CD4-positive, alpha-beta memory T cell (primary cell): ENCODE data around the gene PNPLA4. TPM values are rescaled to one million over a fixed set of nuclear protein-coding genes. Genes with fewer than 3 reads are reported as not detected.
A peak's percentile ranks its signal among the peaks of the same experiment; 100 is the strongest.

Experiments
- CTCF ChIA-PET: fragments of 350-600 bp; sonication (Branson Sonifier 250); formaldehyde crosslinking; loops from one replicate; lab custom pipeline; 2021; ENCODE audit warnings: inconsistent platforms; ENCODE audit not compliant: partially characterized antibody; lab: Charles Lee
- POLR2A ChIA-PET: fragments of 350-600 bp; sonication (Branson Sonifier 250); formaldehyde crosslinking; loops from one replicate; lab custom pipeline; 2021; ENCODE audit not compliant: partially characterized antibody; lab: Charles Lee
- DNase-seq, 5 donors: peaks; one replicate each; pipeline versions ENCODE4 v3.0.0 to v3.0.0-alpha.2; 2020 to 2022; ENCODE audit warnings: mixed read lengths in 1 of 5
- H3K27ac ChIP-seq: one replicate; pipeline ENCODE4 v1.7.0; 2013; ENCODE audit warnings: low read depth, low read length
- H3K27me3 ChIP-seq: 2 replicates; pipeline ENCODE4 v1.7.0; 2013; ENCODE audit warnings: mild to moderate bottlenecking, low read length, moderate library complexity; ENCODE audit not compliant: insufficient read depth
- H3K36me3 ChIP-seq: 2 replicates; pipeline ENCODE4 v1.7.0; 2013; ENCODE audit warnings: mild to moderate bottlenecking, low read length, moderate library complexity; ENCODE audit not compliant: insufficient read depth
- H3K4me1 ChIP-seq: 2 replicates; pipeline ENCODE4 v1.7.0; 2013; ENCODE audit warnings: mild to moderate bottlenecking, low read length, moderate library complexity; ENCODE audit not compliant: insufficient read depth
- H3K4me3 ChIP-seq, 2 donors: one replicate each; pipeline ENCODE4 v1.7.0; 2013; ENCODE audit warnings: low read length in 2 of 2, mild to moderate bottlenecking in 1 of 2
- H3K9me3 ChIP-seq, 2 donors: one replicate each; pipeline ENCODE4 v1.7.0; 2013; ENCODE audit warnings: low read length in 2 of 2, control low read depth in 1 of 2; ENCODE audit not compliant: control insufficient read depth in 1 of 2
- H3K27ac Mint-ChIP-seq, 7 donors: one replicate each; pipeline ENCODE4 v1.8.0; 2020 to 2021; ENCODE audit warnings: mixed read lengths in 7 of 7, mild to moderate bottlenecking in 6 of 7, inconsistent platforms in 3 of 7, moderate library complexity in 3 of 7
- H3K27me3 Mint-ChIP-seq, 2 donors: one replicate each; pipeline ENCODE4 v1.8.0; 2020 to 2021; ENCODE audit warnings: mixed read lengths in 2 of 2
- H3K36me3 Mint-ChIP-seq, 2 donors: one replicate each; pipeline ENCODE4 v1.8.0; 2020 to 2021; ENCODE audit warnings: mixed read lengths in 2 of 2, inconsistent platforms in 1 of 2, mild to moderate bottlenecking in 1 of 2
- H3K4me1 Mint-ChIP-seq, 4 donors: one replicate each; pipeline ENCODE4 v1.8.0; 2020 to 2021; ENCODE audit warnings: mixed read lengths in 4 of 4, mild to moderate bottlenecking in 1 of 4
- H3K4me3 Mint-ChIP-seq, 8 donors: one replicate each; pipeline ENCODE4 v1.8.0; 2020 to 2021; ENCODE audit warnings: mixed read lengths in 8 of 8, mild to moderate bottlenecking in 7 of 8, moderate library complexity in 6 of 8, inconsistent platforms in 3 of 8
- H3K9me3 Mint-ChIP-seq, 8 donors: one replicate each; pipeline ENCODE4 v1.8.0; 2020 to 2021; ENCODE audit warnings: mixed read lengths in 8 of 8, mild to moderate bottlenecking in 5 of 8, inconsistent platforms in 3 of 8, moderate library complexity in 1 of 8
- intact Hi-C: fragments of 100-400 bp; cut with micrococcal nuclease; formaldehyde crosslinking; loops from one replicate; pipeline ENCODE4 v1.15.1; 2023
- polyA plus RNA-seq, 2 donors: library from polyadenylated mRNA; unstranded; fragments of 300-500 nt; fragmentation: Illumina TruSeq; gene quantifications; one replicate each; pipeline ENCODE4 v1.2.3, GENCODE V29; 2021
- total RNA-seq, 2 experiments: library from RNA; stranded (reverse); gene quantifications; one replicate each; pipeline ENCODE4 v1.2.3, GENCODE V29; 2021

Gene PNPLA4
- total and polyA plus RNA-seq, 4 experiments from 2014 or later: 5.0 to 25.1 (median 8.8) TPM

DNA sequence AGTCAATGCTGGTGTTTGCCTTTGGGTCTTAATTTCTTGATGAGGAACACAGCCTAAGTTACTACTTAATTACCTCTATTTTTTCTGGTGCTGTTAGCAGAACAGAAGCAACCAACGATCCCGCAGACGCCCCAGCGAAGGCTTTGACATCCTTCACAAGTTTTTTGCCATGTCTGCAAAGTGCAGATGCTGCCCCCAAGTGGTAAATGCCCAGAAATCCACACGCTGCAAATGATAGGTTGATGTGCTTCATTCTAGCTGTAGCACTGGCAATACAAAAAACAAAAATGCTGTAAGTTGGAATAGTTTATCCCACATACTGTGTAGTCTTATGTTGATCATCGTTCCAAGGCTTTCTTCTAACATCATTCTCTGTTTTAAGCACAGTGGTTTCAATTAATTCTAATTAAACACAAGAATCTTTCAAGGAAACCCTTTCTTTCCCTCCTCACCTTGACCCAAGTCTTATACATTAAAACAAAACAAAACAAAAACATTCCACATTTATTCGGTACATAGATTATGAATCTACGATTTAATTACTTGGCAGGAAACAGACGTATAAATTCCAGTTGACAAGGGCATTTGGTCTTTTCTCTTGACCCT is 1.2 kb downstream of the PNPLA4 start:
- no peaks in the 10 kb centered on the region for H3K36me3 ChIP-seq
- CTCF ChIA-PET: interaction anchor here (1.8 kb wide), 1 partner anchor 9 kb away, joined by 4 read pairs; no protein-coding TSS in a partner anchor

GRCh38 chrX:7921750-7922149 is 5.5 kb downstream of the PNPLA4 start:
- no peaks in the 10 kb centered on the region for H3K27me3 ChIP-seq
- ChIA-PET POLR2A (no interaction called here), CTCF (no interaction called here)
- H3K4me3 ChIP-seq: no peak overlapping the region
- H3K4me1 ChIP-seq: peaks cover 9% of the 10 kb centered on the region
- no peaks in the 10 kb centered on the region for H3K36me3 ChIP-seq
- no peak for DNase-seq
- H3K27me3 Mint-ChIP-seq: no peaks in the 10 kb centered on the region
- peaks cover 6 to 14% (median 8%) of the 10 kb centered on the region in 4 donors for H3K4me1 Mint-ChIP-seq
- H3K9me3 ChIP-seq: no peaks in the 10 kb centered on the region
- intact Hi-C loops: loop anchor here (10.0 kb wide), 1 partner anchor 857 kb away; no protein-coding TSS in a partner anchor
- H3K27ac ChIP-seq: no peak overlapping the region
- H3K4me3 Mint-ChIP-seq: no peak overlapping the region
- no peak overlapping the region for H3K27ac Mint-ChIP-seq
- peaks cover 18 to 45% of the 10 kb centered on the region in 2 donors for H3K36me3 Mint-ChIP-seq
- H3K9me3 Mint-ChIP-seq: no peaks in the 10 kb centered on the region

More for the DNA sequence above, 1.2 kb downstream of the PNPLA4 start:
- intact Hi-C loops: loop anchor here (5.0 to 10.0 kb wide), 3 partner anchors 779 to 861 kb away; partner anchors contain the start of genes PUDP and STS
- Mint-ChIP-seq H3K9me3 (peaks cover 0 to 2% (median 0%) of the 10 kb centered on the region in 8 donors), H3K36me3 (peaks cover 13 to 27% of the 10 kb centered on the region in 2 donors), H3K27me3 (peaks cover 2 to 4% of the 10 kb centered on the region in 2 donors), H3K4me3 (peak overlapping the region; percentile 57 to 98 (median 69)), H3K4me1 (peaks cover 11 to 30% (median 14%) of the 10 kb centered on the region in 4 donors), H3K27ac (peak overlapping the region; percentile 18 to 98 (median 86))
- no peaks in the 10 kb centered on the region for H3K27me3 ChIP-seq
- H3K4me1 ChIP-seq: peaks cover 18% of the 10 kb centered on the region
- H3K4me3 ChIP-seq: no peak overlapping the region
- POLR2A ChIA-PET: no interaction called here
- peak; percentile 60 to 74 (median 68) for DNase-seq
- H3K9me3 ChIP-seq: no peaks in the 10 kb centered on the region
- H3K27ac ChIP-seq: no peak overlapping the region

DNA sequence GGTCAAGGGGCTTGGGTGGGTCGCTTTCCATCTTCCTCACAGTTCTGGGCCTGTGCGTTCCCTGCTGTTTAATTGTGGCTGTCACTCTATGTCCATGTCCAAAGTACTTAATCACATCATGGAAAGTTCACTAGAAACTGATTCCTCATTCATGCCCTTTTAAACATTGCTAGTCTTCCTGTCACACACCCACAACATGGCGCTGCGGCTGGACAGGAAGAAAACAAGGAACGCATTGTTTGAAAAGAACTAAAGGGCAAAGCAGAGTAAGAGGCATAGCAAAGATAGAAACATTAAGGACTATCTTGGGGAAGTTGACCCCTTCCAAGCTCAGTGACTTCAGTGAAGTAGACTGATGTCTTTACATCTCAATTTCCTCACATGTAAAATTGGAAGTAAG is 18.4 kb downstream of the PNPLA4 start:
- no peak overlapping the region for H3K27ac ChIP-seq
- Mint-ChIP-seq H3K9me3 (no peaks in the 10 kb centered on the region), H3K36me3 (peaks cover 7 to 54% of the 10 kb centered on the region in 2 donors), H3K4me3 (no peak overlapping the region), H3K4me1 (no peaks in the 10 kb centered on the region), H3K27me3 (no peaks in the 10 kb centered on the region), H3K27ac (no peak overlapping the region)
- no peak overlapping the region for H3K4me3 ChIP-seq
- H3K9me3 ChIP-seq: no peaks in the 10 kb centered on the region
- intact Hi-C loops: no loop called here
- no peaks in the 10 kb centered on the region for H3K36me3 ChIP-seq
- DNase-seq: no peak
- POLR2A ChIA-PET: no interaction called here
- no peaks in the 10 kb centered on the region for H3K4me1 ChIP-seq
- CTCF ChIA-PET: interaction anchor here (1.0 kb wide), 1 partner anchor 19 kb away, joined by 3 read pairs; no protein-coding TSS in a partner anchor
- no peaks in the 10 kb centered on the region for H3K27me3 ChIP-seq

DNA sequence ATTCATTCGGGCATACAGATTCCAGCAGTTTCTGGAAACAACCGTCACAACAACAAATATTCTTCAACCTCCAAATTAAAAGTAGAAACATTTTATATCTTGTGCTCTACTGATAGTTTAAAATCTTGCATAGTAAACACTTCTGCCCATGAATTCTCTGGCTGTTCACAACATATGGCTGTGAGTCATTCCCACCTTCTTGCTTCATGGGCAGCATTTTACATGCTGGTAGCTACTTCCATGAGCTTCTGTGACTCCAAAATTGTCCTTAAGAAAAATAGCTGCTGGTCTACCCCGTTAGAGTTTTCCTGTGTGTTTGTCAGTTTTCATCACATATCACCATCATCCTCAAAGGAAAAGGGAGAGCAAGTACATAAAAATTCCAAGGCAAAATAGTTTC is 22.7 kb downstream of the PNPLA4 start:
- CTCF ChIA-PET: no interaction called here
- Mint-ChIP-seq H3K27ac (no peak overlapping the region), H3K9me3 (no peaks in the 10 kb centered on the region), H3K36me3 (peaks cover 15 to 62% of the 10 kb centered on the region in 2 donors), H3K27me3 (no peaks in the 10 kb centered on the region), H3K4me1 (no peaks in the 10 kb centered on the region), H3K4me3 (no peak overlapping the region)
- Histone ChIP-seq H3K9me3 (no peaks in the 10 kb centered on the region), H3K36me3 (no peaks in the 10 kb centered on the region), H3K27ac (no peak overlapping the region), H3K27me3 (no peaks in the 10 kb centered on the region), H3K4me3 (no peak overlapping the region), H3K4me1 (no peaks in the 10 kb centered on the region)
- intact Hi-C loops: no loop called here
- no peak for DNase-seq
- POLR2A ChIA-PET: no interaction called here

DNA sequence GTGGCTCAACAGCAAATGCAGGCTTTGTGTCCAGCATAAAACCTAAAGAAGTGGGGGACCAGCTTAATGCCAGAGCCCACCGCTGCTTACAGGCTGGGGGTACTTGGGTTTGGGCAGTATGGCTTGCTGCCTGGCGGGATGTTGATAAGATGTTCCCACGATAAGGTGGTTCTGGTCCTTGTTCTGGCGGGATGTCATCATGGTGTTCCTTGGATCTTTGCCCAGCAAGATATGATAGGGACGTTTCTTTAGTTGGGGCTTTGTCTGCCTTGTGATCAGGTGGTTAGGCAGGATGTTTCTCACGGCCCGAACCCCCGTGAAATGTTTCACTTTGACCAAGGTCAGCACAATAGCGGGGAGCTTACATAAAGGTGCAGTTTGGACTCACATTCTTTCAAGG is 35.3 kb downstream of the PNPLA4 start:
- no peak for DNase-seq
- peaks cover 2 to 3% of the 10 kb centered on the region in 2 donors for H3K27me3 Mint-ChIP-seq
- intact Hi-C loops: no loop called here
- Histone ChIP-seq H3K4me1 (no peaks in the 10 kb centered on the region), H3K36me3 (no peaks in the 10 kb centered on the region), H3K4me3 (no peak overlapping the region), H3K9me3 (no peaks in the 10 kb centered on the region), H3K27ac (no peak overlapping the region), H3K27me3 (no peaks in the 10 kb centered on the region)
- no peak overlapping the region for H3K27ac Mint-ChIP-seq
- POLR2A ChIA-PET: no interaction called here
- H3K36me3 Mint-ChIP-seq: peaks cover 1 to 15% of the 10 kb centered on the region in 2 donors
- CTCF ChIA-PET: no interaction called here
- peaks cover 0 to 3% (median 0%) of the 10 kb centered on the region in 8 donors for H3K9me3 Mint-ChIP-seq
- H3K4me3 Mint-ChIP-seq: no peak overlapping the region
- peaks cover 0 to 4% (median 1%) of the 10 kb centered on the region in 4 donors for H3K4me1 Mint-ChIP-seq

DNA sequence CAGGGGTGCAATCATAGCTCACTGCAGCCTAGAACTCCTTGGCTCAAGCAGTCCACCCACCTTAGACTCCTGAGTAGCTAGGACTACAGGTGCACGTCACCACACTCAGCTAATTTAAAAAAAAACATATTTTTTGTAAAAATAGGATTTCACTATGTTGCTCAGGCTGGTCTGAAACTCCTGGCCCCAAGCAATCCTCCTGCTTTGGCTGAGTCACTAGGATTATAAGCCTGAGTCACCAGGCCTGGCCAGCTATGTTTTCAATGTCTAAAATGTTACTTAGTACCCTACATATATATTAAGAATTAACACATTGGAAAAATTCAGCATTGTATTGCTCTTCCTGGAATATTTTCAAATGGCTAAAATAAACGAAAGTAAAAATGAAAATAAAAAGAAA is 37.5 kb downstream of the PNPLA4 start:
- Histone ChIP-seq H3K36me3 (no peaks in the 10 kb centered on the region), H3K9me3 (no peaks in the 10 kb centered on the region), H3K4me1 (no peaks in the 10 kb centered on the region), H3K27me3 (no peaks in the 10 kb centered on the region), H3K4me3 (no peak overlapping the region), H3K27ac (no peak overlapping the region)
- no peak overlapping the region for H3K27ac Mint-ChIP-seq
- H3K36me3 Mint-ChIP-seq: no peaks in the 10 kb centered on the region
- no peak for DNase-seq
- H3K9me3 Mint-ChIP-seq: peaks cover 0 to 3% (median 0%) of the 10 kb centered on the region in 8 donors
- ChIA-PET POLR2A (no interaction called here), CTCF (interaction anchor here (1.2 kb wide), 1 partner anchor 19 kb away, joined by 3 read pairs; no protein-coding TSS in a partner anchor)
- intact Hi-C loops: no loop called here
- peaks cover 0 to 4% (median 1%) of the 10 kb centered on the region in 4 donors for H3K4me1 Mint-ChIP-seq
- H3K27me3 Mint-ChIP-seq: peaks cover 2 to 5% of the 10 kb centered on the region in 2 donors
- H3K4me3 Mint-ChIP-seq: no peak overlapping the region

GRCh38 chrX:7889135-7889534 is 38.1 kb downstream of the PNPLA4 start:
- H3K4me1 ChIP-seq: no peaks in the 10 kb centered on the region
- no peak overlapping the region for H3K4me3 ChIP-seq
- H3K27ac Mint-ChIP-seq: no peak overlapping the region
- peaks cover 0 to 3% (median 0%) of the 10 kb centered on the region in 8 donors for H3K9me3 Mint-ChIP-seq
- no peak overlapping the region for H3K27ac ChIP-seq
- intact Hi-C loops: no loop called here
- ChIA-PET CTCF (interaction anchor here (1.2 kb wide), 1 partner anchor 20 kb away, joined by 3 read pairs; no protein-coding TSS in a partner anchor), POLR2A (no interaction called here)
- peaks cover 2 to 5% of the 10 kb centered on the region in 2 donors for H3K27me3 Mint-ChIP-seq
- no peaks in the 10 kb centered on the region for H3K27me3 ChIP-seq
- no peak overlapping the region for H3K4me3 Mint-ChIP-seq
- no peaks in the 10 kb centered on the region for H3K36me3 ChIP-seq
- H3K9me3 ChIP-seq: no peaks in the 10 kb centered on the region
- H3K4me1 Mint-ChIP-seq: peaks cover 0 to 4% (median 1%) of the 10 kb centered on the region in 4 donors
- H3K36me3 Mint-ChIP-seq: no peaks in the 10 kb centered on the region
- DNase-seq: peak in 3 of 5 donors; percentile 1 to 14 (median 2)
